GM23338 (cell line): ENCODE data around the gene MEOX1.

Source experiments
- CREB1 ChIP-seq: fragments of 250-450 bp; sonication (Bioruptor Pico); IDR thresholded peaks from 2 replicates; pipeline ENCODE4 v1.5.0; 2020; ENCODE audit warnings: low read depth, mild to moderate bottlenecking, moderate library complexity
- EZH2 ChIP-seq: fragments of 200-600 bp; sonication (generic); IDR thresholded peaks from one replicate; pipeline ENCODE4 v1.8.0; 2017; ENCODE audit warnings: antibody characterized with exemption, mild to moderate bottlenecking, low read depth; ENCODE audit not compliant: unreplicated experiment
- EZH2phosphoT487 ChIP-seq: fragments of 200-600 bp; sonication (generic); IDR thresholded peaks from one replicate; pipeline ENCODE4 v1.8.1; 2018; ENCODE audit warnings: antibody characterized with exemption; ENCODE audit not compliant: unreplicated experiment
- JUNB ChIP-seq: IDR thresholded peaks from one replicate; pipeline ENCODE4 v1.6.1; 2016; ENCODE audit warnings: antibody characterized with exemption; ENCODE audit not compliant: unreplicated experiment
- NANOG ChIP-seq: IDR thresholded peaks from 2 replicates; pipeline ENCODE4 v1.6.1; 2016; ENCODE audit warnings: antibody characterized with exemption, borderline replicate concordance
- POLR2AphosphoS5 ChIP-seq: IDR thresholded peaks from 2 replicates; pipeline ENCODE4 v1.6.1; 2016; ENCODE audit warnings: antibody characterized with exemption, low read depth
- REST ChIP-seq: IDR thresholded peaks from one replicate; pipeline ENCODE4 v1.6.1; 2018; ENCODE audit warnings: antibody characterized with exemption; ENCODE audit not compliant: unreplicated experiment
- STAT1 ChIP-seq: IDR thresholded peaks from one replicate; pipeline ENCODE4 v1.6.1; 2016; ENCODE audit warnings: antibody characterized with exemption; ENCODE audit not compliant: unreplicated experiment
- ZNF114 ChIP-seq: fragments of 250-450 bp; sonication (Bioruptor Pico); IDR thresholded peaks from 2 replicates; pipeline ENCODE4 v1.5.0; 2020; ENCODE audit warnings: mild to moderate bottlenecking, moderate library complexity
- ZNF331 ChIP-seq: fragments of 250-450 bp; sonication (Bioruptor Pico); IDR thresholded peaks from 2 replicates; pipeline ENCODE4 v1.5.0; 2020; ENCODE audit warnings: low read depth, mild to moderate bottlenecking, moderate library complexity
- TF ChIP-seq, protein P1 (sequence below), 2 experiments: fragments of 200-600 bp in 1 of 2; sonication (generic) in 1 of 2; conservative IDR thresholded peaks; 2 replicates each; pipeline versions ENCODE4 v1.5.1 to v1.6.1; 2016 to 2017; ENCODE audit warnings: antibody characterized with exemption in 2 of 2, low read depth in 2 of 2, mild to moderate bottlenecking in 2 of 2, moderate library complexity in 1 of 2
- TF ChIP-seq, protein P2 (sequence below): IDR thresholded peaks from 2 replicates; pipeline ENCODE4 v1.6.1; 2016; ENCODE audit warnings: antibody characterized with exemption
- TF ChIP-seq, protein P3 (sequence below): fragments of 250-450 bp; sonication (Bioruptor Pico); IDR thresholded peaks from 2 replicates; pipeline ENCODE4 v1.5.0; 2020; ENCODE audit warnings: mild to moderate bottlenecking, moderate library complexity

- TF ChIP-seq, protein P1, sequence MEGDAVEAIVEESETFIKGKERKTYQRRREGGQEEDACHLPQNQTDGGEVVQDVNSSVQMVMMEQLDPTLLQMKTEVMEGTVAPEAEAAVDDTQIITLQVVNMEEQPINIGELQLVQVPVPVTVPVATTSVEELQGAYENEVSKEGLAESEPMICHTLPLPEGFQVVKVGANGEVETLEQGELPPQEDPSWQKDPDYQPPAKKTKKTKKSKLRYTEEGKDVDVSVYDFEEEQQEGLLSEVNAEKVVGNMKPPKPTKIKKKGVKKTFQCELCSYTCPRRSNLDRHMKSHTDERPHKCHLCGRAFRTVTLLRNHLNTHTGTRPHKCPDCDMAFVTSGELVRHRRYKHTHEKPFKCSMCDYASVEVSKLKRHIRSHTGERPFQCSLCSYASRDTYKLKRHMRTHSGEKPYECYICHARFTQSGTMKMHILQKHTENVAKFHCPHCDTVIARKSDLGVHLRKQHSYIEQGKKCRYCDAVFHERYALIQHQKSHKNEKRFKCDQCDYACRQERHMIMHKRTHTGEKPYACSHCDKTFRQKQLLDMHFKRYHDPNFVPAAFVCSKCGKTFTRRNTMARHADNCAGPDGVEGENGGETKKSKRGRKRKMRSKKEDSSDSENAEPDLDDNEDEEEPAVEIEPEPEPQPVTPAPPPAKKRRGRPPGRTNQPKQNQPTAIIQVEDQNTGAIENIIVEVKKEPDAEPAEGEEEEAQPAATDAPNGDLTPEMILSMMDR (conservative IDR thresholded peaks at IDR 0.05; ENCODE audit: low read depth in 2 of 2): no peak
- TF ChIP-seq POLR2AphosphoS5 (no peak), REST (no peak), EZH2phosphoT487 (no peak), EZH2 (no peak), STAT1 (no peak), NANOG (no peak), ZNF331 (CRISPR knock-in tag) (no peak), CREB1 (CRISPR knock-in tag) (no peak), JUNB (no peak), ZNF114 (no peak)
- TF ChIP-seq, protein P2, sequence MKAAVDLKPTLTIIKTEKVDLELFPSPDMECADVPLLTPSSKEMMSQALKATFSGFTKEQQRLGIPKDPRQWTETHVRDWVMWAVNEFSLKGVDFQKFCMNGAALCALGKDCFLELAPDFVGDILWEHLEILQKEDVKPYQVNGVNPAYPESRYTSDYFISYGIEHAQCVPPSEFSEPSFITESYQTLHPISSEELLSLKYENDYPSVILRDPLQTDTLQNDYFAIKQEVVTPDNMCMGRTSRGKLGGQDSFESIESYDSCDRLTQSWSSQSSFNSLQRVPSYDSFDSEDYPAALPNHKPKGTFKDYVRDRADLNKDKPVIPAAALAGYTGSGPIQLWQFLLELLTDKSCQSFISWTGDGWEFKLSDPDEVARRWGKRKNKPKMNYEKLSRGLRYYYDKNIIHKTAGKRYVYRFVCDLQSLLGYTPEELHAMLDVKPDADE: no peak
- TF ChIP-seq, protein P3, sequence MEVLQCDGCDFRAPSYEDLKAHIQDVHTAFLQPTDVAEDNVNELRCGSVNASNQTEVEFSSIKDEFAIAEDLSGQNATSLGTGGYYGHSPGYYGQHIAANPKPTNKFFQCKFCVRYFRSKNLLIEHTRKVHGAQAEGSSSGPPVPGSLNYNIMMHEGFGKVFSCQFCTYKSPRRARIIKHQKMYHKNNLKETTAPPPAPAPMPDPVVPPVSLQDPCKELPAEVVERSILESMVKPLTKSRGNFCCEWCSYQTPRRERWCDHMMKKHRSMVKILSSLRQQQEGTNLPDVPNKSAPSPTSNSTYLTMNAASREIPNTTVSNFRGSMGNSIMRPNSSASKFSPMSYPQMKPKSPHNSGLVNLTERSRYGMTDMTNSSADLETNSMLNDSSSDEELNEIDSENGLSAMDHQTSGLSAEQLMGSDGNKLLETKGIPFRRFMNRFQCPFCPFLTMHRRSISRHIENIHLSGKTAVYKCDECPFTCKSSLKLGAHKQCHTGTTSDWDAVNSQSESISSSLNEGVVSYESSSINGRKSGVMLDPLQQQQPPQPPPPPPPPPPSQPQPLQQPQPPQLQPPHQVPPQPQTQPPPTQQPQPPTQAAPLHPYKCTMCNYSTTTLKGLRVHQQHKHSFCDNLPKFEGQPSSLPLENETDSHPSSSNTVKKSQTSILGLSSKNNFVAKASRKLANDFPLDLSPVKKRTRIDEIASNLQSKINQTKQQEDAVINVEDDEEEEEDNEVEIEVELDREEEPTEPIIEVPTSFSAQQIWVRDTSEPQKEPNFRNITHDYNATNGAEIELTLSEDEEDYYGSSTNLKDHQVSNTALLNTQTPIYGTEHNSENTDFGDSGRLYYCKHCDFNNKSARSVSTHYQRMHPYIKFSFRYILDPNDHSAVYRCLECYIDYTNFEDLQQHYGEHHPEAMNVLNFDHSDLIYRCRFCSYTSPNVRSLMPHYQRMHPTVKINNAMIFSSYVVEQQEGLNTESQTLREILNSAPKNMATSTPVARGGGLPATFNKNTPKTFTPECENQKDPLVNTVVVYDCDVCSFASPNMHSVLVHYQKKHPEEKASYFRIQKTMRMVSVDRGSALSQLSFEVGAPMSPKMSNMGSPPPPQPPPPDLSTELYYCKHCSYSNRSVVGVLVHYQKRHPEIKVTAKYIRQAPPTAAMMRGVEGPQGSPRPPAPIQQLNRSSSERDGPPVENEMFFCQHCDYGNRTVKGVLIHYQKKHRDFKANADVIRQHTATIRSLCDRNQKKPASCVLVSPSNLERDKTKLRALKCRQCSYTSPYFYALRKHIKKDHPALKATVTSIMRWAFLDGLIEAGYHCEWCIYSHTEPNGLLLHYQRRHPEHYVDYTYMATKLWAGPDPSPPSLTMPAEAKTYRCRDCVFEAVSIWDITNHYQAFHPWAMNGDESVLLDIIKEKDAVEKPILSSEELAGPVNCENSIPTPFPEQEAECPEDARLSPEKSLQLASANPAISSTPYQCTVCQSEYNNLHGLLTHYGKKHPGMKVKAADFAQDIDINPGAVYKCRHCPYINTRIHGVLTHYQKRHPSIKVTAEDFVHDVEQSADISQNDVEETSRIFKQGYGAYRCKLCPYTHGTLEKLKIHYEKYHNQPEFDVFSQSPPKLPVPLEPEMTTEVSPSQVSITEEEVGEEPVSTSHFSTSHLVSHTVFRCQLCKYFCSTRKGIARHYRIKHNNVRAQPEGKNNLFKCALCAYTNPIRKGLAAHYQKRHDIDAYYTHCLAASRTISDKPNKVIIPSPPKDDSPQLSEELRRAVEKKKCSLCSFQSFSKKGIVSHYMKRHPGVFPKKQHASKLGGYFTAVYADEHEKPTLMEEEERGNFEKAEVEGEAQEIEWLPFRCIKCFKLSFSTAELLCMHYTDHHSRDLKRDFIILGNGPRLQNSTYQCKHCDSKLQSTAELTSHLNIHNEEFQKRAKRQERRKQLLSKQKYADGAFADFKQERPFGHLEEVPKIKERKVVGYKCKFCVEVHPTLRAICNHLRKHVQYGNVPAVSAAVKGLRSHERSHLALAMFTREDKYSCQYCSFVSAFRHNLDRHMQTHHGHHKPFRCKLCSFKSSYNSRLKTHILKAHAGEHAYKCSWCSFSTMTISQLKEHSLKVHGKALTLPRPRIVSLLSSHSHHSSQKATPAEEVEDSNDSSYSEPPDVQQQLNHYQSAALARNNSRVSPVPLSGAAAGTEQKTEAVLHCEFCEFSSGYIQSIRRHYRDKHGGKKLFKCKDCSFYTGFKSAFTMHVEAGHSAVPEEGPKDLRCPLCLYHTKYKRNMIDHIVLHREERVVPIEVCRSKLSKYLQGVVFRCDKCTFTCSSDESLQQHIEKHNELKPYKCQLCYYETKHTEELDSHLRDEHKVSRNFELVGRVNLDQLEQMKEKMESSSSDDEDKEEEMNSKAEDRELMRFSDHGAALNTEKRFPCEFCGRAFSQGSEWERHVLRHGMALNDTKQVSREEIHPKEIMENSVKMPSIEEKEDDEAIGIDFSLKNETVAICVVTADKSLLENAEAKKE (CRISPR knock-in tag): no peak
Measured at GRCh38 chr17:43599046-43599395, 62.7 kb downstream of the MEOX1 start.
